Measurements from ENCODE around the gene CASK.
"Not testable (repeated sequence)": the region's sequence is repeated elsewhere in the genome, so short reads cannot be mapped to it uniquely, and the experiment has no call there.

The CASK gene

GRCh38 chrX:41730081-41730480, 193.3 kb downstream of the CASK start:
- no peak for DNase-seq (ENCODE audit: low spot score)

DNA sequence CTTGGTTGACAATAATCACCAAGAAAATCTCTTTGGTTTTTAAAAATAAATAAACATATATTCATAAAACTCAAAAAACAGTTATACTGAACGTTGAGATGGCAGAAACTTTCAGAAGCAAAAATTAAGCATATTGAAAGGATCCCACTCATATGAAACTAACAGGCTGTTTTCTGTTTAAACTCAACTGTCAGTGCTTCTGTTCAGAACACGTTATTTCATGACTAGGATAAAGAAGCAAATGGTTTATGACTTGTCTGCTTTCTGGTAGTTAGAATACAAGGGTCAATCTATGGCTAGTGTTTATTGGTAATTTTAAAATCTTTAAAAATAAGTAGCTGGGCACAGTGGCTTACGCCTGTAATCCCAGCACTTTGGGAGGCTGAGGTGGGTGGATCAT, 195.2 kb downstream of the CASK start:
- DNase-seq (ENCODE audit: low spot score): no peak

DNA sequence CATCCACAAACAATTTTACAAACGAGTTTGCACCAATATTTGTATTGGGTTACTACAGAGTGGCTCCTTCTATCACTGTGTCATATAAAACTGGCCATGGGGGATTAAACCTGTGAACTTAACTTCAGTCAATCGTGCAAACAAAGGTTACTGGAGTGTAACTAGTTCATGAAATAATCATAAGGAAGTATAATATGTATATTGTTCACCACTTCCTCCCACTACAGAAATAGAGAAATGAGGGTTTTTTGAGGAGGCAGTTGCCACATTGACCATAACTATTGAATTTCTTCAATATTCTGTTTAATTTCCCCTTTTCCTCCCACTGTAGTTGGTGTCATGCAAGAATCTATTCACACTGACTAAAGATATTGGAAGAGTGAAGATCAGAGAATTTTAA, 199.5 kb downstream of the CASK start, which contains the start of gene GPR82:
Gene GPR82, plus strand, starts transcription at position 356 of the 400 bp plus-strand sequence. CDS start 2,846 bp downstream, outside the sequence.
- no peak for DNase-seq (ENCODE audit: low spot score)

GRCh38 chrX:41722816-41723618, 200.3 kb downstream of the CASK start:
- no peak for DNase-seq (ENCODE audit: low spot score)

DNA sequence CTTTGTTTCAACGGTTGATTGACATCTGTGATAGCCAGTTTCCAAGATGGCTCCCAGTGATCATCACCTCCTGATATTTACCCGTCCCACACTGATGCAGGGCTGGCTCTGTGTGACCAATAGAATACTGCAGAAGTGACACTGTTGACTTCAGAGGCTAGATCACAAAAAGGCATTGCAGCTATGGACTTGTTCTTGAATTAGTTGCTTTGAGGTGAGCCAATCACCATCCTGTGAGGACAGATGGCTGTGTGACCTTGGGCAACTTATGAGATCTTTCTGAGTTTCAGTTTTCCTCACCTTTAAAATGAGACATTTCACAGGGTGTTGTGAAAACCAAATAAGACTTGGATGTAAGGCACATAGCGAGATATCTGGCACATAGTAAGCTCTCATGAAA, 201.1 kb downstream of the CASK start:
- DNase-seq (ENCODE audit: low spot score): no peak

DNA sequence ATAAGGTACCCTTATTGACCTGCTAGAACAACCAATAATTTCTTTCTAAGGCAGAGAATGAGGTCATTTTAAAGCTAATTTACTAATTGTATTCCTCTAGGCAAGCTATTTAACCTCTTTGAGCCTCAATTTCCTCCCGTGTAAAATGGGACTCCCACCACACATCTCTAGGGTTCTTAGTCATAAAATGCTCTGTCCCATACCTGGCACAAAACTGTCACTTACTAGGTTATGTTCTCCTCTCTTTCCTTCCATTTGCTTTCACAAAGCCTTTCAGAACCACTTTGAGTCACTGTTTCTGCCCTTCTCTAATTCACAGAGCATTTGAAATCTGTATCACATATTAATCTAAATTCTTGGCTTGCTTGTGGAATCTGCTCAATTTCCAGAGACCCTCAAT, 201.8 kb downstream of the CASK start:
- no peak for DNase-seq (ENCODE audit: low spot score)

- DNase-seq (ENCODE audit: low spot score): no peak
Observed at GRCh38 chrX:41720125-41720779, 203.1 kb downstream of the CASK start.

GRCh38 chrX:41719610-41720009, 203.7 kb downstream of the CASK start:
- not testable (repeated sequence) for DNase-seq (ENCODE audit: low spot score)

GRCh38 chrX:41718481-41719235, 204.7 kb downstream of the CASK start:
- no peak for DNase-seq (ENCODE audit: low spot score)

GRCh38 chrX:41716767-41717473, 206.4 kb downstream of the CASK start:
- DNase-seq (ENCODE audit: low spot score): no peak

DNA sequence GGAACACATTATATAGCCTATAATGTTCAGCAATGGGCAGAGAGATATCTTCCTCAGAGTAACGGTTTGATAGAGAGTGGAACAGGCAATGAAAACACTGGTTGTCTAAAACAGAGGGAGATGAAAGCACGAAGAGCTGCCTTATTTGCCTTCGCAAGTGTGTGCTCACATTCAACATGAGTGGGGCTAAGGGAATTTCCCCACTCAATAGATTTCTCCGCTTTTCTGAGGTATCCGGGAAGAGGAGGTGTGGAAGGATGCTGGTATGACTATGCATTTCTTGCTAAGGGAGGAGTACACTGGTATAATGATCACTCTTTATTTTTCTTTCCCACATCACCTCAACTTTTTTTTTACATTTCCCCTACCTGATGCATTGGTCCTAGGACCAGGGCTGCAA, 207.1 kb downstream of the CASK start:
- DNase-seq (ENCODE audit: low spot score): no peak

DNA sequence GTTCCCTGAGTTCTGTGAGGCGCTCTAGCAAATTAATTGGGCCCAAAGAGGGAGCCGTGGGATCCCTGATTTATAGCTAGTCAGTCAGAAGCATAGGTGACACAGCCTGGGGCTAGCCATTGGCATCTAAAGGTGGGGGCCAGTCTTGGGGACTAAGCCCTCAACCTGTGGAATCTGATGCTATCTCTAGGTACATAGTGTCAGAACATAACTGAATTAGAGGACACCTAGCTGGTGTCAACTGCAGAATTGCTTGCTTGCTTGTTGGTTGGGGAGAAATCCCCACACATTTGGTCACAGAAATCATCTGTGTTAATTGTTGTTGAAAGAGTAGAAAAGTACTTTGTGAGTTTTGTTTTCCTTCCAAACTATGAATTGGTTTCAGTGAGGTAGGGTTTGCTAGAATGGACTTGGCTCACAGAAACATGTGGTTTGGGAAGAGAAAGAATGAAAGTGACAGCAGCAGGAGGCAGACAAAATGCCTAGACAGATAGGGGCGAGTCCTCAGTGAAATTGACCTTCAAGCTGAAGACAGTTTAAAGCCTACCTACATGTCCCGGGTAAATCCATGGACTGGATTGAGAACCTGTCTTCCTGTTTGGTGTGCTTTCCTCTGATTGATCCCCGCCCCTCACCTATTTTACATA, 212.2 kb downstream of the CASK start:
- DNase-seq (ENCODE audit: low spot score): no peak

DNA sequence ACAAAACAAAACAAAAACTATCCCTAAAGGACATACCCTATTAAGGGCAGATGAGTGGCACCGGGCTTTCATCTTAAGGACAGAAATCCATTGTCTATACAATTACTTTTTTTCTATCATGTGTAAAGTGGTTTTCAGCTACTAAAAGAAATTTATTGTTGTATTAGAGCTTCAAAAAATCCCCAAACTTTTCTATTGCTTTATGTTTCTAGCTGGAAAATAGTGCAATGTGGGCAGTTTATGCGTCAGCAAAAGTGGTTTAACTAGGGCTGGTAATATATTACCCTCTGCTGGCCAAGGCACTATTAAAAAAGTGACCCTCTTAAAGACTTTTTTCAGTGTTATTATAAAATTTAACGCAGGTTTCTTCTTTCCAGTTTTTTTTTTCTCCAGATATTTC, 214.9 kb downstream of the CASK start:
- DNase-seq (ENCODE audit: low spot score): no peak

DNA sequence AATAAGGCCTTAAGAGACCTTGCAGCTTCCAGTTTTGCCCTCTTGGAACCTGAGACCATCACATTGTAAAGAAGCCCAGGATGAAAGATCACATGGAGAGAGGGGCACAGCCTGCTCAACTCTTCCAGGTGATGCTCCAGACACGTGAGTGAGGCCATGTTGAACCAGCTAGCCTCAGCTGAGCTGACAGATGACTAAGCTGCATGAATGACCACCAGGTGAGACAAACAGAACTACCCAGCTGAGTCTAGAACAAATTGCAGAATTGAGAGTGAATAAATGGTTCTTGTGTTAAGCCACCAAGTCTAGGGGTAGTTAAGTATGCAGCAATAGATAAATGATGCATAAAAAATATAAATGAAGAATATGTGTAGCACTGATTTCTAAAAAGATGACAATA, 216.1 kb downstream of the CASK start:
- DNase-seq (ENCODE audit: low spot score): no peak

DNA sequence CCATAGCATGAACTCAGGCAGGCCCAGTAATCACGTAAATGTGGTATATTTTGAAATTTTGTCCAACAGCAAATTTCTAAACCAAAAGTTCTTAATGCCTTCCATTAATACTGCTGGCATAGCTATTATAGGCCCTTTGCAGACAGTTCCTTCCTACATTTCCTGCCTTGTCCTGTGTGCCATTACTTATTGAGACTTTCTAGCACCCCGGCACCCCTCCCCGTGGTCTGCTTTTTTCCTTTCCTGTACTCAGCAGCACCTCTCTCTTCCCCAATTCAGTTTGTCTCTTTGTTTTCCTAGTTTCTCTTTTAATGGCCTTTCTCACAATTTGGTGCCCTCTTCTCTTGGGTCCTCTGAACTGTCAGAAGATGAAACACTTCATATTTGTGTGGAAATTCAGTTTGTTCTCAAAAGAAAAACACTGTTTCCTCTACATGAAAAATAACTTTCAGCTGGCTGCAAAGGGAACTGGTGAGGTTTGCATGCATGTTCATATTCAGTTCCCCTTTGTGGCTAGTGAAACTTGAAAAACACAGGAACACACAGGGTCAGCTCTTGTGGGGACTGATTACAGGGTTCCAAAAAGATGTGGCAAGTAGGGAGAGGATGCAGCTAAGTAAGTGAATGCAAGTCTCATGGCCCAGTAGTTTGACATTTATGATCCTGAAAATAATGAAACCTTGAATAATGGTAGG, 217.5 kb downstream of the CASK start:
- no peak for DNase-seq (ENCODE audit: low spot score)

DNA sequence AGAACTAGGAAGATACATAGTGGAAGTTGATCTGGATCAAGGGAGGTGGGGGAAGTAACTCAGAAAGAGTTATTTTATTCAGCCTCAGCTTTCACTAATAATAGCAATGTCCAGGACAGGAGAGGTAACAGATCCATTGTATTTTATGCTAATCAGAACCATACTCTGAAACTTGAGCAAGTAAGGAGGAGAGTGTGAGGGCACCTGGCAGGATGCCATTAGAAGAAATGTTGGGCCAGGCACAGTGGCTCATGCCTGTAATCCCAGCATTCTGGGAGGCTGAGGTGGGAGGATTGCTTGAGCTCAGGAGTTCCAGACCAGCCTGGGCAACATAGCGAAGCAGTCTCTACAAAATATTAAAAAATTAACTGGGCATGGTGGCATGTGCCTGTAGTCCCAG, 218.3 kb downstream of the CASK start:
- DNase-seq (ENCODE audit: low spot score): no peak

GRCh38 chrX:41703574-41704029, 219.8 kb downstream of the CASK start:
- DNase-seq (ENCODE audit: low spot score): no peak

DNA sequence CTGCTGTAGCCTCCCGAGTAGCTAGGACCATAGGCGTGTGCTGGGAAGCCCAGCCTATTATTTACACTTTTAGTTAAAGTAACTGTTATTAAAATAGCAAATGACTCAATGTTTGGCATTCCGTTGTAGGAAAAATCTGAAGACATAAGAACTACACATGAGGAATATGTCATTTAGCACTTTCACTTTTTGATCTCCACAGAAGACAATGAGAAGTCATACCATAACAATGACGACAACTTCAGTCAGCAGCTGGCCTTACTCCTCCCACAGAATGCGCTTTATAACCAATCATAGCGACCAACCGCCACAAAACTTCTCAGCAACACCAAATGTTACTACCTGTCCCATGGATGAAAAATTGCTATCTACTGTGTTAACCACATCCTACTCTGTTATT, 227.9 kb downstream of the CASK start:
- no peak for DNase-seq (ENCODE audit: low spot score)

DNA sequence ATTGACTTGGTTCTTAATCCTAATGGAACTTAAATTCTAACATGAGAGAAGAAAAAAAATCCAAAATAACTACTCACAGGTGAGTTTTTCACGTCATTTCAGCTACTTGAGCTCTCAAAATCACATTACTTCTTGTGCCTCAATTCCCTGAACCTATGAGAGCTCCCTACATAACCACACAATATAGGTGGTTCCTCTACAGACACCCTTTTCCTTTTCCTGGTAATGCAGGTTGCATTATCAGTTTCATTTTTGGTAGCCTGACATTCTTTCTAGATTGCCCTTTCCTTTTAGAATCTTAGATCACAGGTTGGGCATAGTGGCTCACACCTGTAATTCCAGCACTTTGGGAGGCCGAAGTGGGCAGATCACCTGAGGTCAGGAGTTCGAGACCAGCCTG, 230.3 kb downstream of the CASK start:
- no peak for DNase-seq (ENCODE audit: low spot score)

DNA sequence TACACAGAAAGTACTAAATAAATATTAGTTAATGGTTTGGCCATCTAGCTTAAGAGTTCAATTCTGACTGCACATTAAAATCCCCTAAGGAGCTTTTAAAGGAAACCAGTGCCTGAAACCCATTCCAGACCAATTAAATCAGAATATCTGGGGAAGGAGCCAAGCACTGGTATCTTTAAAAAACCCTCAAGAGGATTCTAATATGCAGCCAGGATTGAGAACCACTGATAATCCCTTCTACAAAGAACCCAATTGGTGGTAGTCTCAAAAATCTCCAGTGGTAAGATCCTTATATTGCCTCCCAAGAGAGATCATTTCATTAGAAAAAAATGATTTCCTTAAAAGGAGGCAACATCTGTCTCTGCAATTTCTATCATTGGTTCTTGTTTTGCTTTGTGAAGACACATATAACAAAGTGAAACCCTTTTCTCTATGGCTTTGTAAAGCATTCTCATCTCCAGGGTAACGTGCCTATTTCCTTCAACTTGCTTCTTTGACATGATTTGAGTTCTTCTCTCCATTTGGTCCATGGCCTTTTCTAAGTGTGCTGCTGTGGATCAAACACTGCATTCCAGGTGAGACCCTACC, 231.1 kb downstream of the CASK start:
- DNase-seq (ENCODE audit: low spot score): no peak

GRCh38 chrX:41689711-41690110, 233.6 kb downstream of the CASK start:
- no peak for DNase-seq (ENCODE audit: low spot score)

Measured in kidney capillary endothelial cell (primary cell).